Right renal pelvis (tissue), 4 donors: ENCODE measurements around the gene PCDHGA7. TPM values are rescaled to one million over a fixed set of nuclear protein-coding genes. Genes with fewer than 3 reads are reported as not detected.
"Not testable (repeated sequence)": the region's sequence is repeated elsewhere in the genome, so short reads cannot be mapped to it uniquely, and the experiment has no call there.

Source experiments
- DNase-seq, 4 donors: peaks; one replicate each; pipeline ENCODE4 v3.0.0-alpha.2; 2013; ENCODE audit warnings: low read depth in 4 of 4, low spot score in 3 of 4, missing footprints in 1 of 4
- polyA plus RNA-seq, 4 donors: library from polyadenylated mRNA; unstranded; fragments of 120-200 nt; gene quantifications; one replicate each; pipeline ENCODE4 v1.2.1, GENCODE V29; 2013; ENCODE audit not compliant: insufficient read length in 4 of 4

The PCDHGA7 gene
- polyA plus RNA-seq, 4 donors: 2.1 to 2.8 (median 2.2) TPM

DNA sequence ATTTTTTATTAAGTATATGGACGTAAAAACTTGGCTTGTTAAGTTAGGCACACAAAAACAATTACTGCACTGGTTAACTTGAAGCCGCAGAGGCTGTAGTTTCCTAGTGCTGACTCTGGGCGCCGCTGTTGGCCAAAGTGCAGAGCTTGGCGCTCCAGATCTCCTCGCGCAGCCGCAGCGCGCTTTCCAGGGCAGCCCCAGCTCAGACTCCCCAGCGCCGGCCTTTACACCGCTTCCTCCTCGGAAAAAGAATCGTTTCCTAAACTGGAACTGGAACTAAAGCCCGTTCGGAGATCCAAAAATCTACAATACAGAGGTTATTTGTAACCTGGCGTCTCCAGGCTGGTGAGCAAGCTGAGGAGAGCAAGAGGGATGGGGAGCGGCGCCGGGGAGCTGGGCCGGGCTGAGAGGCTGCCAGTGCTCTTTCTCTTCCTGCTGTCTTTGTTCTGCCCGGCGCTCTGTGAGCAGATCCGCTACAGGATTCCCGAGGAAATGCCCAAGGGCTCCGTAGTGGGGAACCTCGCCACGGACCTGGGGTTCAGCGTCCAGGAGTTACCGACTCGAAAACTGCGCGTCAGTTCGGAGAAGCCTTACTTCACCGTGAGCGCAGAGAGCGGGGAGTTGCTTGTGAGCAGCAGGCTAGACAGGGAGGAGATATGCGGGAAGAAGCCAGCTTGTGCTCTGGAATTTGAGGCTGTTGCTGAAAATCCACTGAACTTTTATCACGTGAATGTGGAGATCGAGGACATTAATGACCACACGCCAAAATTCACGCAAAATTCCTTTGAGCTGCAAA is 15.4 kb downstream of the PCDHGA7 start, which contains the start of gene PCDHGB5:
Gene PCDHGB5 (plus strand): TSS at position 192 of the 796 bp plus-strand sequence. CDS start 181 bp downstream, at position 373.
- not testable (repeated sequence) for DNase-seq

DNA sequence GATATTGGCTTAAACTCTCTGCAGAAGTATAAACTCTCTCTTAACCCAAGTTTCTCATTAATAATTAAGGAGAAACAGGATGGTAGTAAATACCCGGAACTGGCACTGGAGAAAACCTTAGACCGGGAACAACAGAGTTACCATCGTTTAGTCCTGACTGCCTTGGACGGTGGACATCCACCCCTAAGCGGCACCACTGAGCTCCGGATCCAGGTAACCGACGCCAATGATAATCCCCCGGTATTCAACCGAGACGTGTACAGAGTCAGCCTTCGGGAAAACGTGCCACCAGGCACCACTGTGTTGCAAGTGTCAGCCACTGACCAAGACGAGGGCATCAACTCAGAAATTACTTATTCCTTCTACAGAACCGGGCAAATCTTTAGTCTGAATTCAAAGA is 16.1 kb downstream of the PCDHGA7 start:
- no peak for DNase-seq

DNA sequence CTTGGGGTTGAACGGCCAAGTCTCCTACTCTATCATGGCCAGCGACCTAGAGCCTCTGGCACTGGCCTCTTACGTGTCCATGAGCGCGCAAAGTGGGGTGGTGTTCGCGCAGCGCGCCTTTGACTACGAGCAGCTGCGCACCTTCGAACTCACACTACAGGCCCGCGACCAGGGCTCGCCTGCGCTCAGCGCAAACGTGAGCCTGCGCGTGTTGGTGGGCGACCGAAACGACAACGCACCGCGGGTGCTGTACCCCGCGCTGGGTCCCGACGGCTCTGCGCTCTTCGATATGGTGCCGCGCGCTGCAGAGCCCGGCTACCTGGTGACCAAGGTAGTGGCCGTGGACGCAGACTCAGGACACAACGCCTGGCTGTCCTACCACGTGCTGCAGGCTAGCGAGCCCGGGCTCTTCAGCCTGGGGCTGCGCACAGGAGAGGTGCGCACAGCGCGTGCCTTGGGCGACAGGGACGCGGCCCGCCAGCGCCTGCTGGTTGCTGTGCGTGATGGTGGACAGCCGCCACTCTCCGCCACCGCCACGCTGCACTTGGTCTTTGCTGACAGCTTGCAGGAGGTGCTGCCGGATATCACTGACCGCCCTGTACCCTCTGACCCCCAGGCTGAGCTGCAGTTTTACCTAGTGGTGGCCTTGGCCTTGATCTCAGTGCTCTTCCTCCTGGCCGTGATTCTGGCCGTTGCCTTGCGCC is 17.2 kb downstream of the PCDHGA7 start:
- no peak for DNase-seq

DNA sequence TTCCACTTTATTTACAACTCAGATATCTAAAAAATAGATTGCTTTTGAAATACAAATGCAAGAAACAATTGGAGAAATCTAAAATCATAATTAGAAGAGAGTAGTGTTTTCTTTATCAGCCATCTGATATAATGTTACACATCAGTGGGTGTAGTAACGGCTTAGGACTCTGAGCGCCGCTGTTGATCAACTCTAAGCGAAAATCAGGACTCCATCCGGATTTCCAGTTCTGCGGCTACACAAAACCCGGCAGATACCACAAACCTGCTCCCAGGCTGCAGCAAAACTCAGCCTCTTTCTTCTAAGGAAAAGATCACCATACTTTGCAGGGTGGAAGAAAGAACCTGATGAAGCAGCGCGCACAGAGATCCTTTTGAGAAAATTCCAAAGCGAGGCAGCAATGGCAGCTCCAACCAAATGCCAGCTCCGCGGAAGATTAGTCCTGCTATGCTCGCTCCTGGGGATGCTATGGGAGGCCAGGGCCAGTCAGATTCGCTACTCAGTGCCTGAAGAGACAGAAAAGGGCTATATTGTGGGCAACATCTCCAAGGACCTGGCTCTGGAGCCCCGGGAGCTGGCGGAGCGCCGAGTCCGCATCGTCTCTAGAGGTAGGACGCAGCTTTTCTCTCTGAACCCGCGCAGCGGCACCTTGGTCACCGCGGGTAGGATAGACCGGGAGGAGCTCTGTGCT is 20.2 kb downstream of the PCDHGA7 start, which contains the start of gene PCDHGA9:
Gene PCDHGA9 (plus strand): TSS at position 226 of the 691 bp plus-strand sequence. CDS start 175 bp downstream, at position 401.
- DNase-seq: no peak

DNA sequence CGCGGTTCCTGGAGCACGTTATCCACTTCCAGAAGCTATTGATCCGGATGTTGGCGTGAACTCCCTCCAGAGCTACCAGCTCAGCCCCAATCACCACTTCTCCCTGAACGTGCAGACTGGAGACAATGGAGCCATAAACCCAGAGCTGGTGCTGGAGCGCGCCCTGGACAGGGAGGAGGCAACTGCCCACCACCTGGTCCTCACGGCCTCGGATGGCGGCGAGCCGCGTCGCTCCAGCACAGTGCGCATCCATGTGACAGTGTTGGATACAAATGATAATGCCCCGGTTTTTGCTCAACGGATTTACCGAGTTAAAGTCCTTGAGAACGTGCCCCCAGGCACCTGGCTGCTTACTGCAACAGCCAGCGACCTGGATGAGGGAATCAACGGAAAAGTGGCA is 20.8 kb downstream of the PCDHGA7 start:
- no peak for DNase-seq

DNA sequence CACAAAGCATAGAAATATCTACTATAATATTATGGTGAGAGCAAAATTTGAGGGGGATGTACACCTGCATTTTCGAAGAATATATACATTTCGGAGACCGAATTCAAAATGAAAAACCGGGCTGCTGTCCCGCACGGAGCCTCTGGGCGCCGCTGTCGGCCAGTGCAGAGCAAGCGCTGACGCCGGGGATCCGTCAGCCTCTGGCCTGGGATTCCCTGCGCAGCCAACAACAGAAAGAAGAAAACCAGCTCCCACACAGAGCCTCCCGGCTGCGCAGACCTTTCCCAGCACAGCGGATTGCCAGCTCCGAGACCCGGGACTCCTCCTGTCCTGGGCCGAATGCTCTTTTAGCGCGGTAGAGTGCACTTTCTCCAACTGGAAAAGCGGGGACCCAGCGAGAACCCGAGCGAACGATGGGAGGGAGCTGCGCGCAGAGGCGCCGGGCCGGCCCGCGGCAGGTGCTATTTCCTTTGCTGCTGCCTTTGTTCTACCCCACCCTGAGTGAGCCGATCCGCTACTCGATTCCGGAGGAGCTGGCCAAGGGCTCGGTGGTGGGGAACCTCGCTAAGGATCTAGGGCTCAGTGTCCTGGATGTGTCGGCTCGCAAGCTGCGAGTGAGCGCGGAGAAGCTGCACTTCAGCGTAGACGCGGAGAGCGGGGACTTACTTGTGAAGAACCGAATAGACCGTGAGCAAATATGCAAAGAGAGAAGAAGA is 25.4 kb downstream of the PCDHGA7 start, which contains the start of gene PCDHGB6:
Gene PCDHGB6 (plus strand): TSS at position 232 of the 716 bp plus-strand sequence. CDS start 182 bp downstream, at position 414.
- not testable (repeated sequence) for DNase-seq

DNA sequence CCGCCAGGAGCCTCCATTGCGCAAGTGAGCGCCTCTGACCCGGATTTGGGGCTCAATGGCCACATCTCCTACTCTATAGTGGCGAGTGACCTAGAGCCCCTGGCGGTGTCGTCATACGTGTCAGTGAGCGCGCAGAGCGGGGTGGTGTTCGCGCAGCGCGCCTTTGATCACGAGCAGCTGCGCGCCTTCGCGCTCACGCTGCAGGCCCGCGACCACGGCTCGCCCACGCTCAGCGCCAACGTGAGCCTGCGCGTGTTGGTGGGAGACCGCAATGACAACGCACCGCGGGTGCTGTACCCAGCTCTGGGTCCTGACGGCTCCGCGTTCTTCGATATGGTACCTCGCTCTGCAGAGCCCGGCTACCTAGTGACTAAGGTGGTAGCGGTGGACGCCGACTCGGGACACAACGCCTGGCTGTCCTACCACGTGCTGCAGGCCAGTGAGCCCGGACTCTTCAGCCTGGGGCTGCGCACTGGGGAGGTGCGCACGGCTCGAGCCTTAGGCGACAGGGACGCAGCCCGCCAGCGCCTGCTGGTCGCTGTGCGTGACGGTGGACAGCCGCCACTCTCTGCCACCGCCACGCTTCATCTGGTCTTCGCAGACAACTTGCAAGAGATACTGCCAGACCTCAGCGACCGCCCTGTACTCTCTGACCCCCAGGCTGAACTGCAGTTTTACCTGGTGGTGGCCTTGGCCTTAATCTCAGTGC is 27.2 kb downstream of the PCDHGA7 start:
- no peak for DNase-seq

DNA sequence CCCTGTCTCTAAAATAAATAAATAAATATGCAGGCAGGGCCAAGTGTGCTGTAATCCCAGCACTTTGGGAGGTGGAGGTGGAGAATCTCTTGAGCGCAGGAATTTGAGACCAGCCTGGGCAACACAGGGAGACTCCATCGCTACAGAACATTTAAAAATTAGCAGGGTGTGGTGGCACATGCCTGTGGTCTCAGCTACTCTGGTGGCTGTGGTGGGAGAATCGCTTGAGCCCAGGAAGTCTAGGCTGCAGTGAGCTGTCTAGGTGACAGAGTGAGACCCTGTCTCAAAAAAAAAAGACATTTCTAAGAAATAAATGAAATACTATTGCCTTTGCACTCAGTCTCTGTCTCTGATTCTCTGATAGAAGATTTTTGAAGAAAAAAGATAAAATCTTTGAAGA is 29.0 kb downstream of the PCDHGA7 start:
- DNase-seq: no peak

DNA sequence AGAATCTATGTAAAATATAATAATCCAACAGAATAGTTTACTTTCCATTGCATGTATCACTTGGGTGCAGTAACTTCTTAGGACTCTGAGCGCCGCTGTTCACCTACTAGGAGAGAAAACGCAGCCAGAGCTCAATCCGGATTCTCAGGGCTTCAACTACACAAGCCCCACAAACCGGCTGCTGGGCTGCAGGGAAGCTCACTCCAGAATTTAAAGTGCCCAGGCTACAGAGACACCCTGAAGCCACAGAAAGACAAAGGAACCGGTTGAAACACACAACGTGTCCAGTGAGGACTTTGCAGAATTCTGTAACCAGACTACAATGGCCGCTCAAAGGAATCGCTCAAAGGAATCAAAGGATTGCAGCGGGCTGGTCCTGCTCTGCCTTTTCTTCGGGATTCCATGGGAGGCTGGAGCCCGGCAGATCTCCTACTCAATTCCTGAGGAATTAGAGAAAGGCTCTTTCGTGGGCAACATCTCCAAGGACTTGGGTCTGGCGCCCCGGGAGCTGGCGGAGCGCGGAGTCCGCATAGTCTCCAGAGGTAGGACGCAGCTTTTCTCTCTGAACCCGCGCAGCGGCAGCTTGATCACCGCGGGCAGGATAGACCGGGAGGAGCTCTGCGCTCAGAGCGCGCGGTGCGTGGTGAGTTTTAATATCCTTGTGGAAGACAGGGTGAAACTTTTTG is 30.5 kb downstream of the PCDHGA7 start, which contains the start of gene PCDHGA10:
Gene PCDHGA10 (plus strand): TSS at position 134 of the 686 bp plus-strand sequence. CDS start 189 bp downstream, at position 323.
- DNase-seq: no peak

DNA sequence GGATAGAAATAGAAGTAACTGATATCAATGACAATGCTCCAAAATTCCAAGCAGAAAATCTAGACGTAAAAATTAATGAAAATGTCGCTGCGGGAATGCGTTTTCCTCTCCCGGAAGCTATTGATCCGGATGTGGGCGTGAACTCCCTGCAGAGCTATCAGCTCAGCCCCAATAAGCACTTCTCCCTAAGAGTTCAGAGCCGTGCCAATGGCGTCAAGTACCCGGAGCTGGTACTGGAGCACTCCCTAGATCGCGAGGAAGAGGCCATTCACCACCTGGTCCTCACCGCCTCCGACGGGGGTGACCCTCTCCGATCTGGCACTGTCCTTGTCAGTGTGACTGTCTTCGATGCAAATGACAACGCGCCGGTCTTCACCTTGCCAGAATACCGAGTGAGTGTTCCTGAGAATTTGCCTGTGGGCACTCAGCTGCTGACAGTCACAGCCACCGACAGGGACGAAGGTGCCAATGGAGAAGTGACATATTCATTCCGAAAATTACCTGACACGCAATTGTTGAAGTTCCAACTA is 31.1 kb downstream of the PCDHGA7 start:
- no peak for DNase-seq

DNA sequence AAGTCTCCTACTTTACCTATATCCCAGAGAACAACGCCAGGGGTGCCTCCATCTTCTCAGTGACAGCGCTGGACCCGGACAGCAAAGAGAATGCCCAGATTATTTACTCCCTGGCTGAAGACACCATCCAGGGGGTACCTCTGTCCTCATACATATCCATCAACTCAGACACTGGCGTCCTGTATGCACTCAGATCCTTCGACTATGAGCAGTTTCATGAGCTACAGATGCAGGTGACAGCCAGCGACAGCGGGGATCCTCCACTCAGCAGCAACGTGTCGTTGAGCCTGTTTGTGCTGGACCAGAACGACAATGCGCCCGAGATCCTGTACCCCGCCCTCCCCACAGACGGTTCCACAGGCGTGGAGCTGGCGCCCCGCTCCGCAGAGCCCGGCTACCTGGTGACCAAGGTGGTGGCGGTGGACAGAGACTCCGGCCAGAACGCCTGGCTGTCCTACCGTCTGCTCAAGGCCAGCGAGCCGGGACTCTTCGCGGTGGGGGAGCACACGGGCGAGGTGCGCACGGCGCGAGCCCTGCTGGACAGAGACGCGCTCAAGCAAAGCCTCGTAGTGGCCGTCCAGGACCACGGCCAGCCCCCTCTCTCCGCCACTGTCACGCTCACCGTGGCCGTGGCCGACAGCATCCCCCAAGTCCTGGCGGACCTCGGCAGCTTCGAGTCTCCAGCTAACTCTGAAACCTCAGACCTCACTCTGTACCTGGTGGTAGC is 32.2 kb downstream of the PCDHGA7 start:
- not testable (repeated sequence) for DNase-seq

DNA sequence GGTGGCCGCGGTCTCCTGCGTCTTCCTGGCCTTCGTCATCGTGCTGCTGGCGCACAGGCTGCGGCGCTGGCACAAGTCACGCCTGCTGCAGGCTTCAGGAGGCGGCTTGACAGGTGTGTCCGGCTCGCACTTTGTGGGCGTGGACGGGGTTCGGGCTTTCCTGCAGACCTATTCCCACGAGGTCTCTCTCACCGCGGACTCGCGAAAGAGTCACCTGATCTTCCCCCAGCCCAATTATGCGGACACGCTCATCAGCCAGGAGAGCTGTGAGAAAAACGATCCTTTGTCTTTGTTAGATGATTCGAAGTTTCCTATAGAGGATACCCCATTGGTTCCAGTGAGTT is 32.7 kb downstream of the PCDHGA7 start:
- DNase-seq: not testable (repeated sequence)

DNA sequence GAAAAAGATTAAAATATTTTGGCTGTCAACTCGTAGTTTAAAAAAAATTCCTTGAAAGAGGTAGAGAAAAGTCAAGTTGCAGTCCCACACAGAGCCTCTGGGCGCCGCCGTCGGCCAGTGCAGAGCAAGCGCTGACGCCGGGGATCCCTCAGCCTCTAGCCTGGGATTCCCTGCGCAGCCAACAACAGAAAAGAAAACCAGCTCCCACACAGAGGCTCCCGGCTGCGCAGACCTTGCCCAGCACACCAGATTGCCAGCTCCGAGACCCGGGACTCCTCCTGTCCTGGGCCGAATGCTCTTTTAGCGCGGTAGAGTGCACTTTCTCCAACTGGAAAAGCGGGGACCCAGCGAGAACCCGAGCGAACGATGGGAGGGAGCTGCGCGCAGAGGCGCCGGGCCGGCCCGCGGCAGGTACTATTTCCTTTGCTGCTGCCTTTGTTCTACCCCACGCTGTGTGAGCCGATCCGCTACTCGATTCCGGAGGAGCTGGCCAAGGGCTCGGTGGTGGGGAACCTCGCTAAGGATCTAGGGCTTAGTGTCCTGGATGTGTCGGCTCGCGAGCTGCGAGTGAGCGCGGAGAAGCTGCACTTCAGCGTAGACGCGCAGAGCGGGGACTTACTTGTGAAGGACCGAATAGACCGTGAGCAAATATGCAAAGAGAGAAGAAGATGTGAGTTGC is 35.1 kb downstream of the PCDHGA7 start, which contains the start of gene PCDHGB7:
Gene PCDHGB7 (plus strand): TSS at position 184 of the 679 bp plus-strand sequence. CDS start 183 bp downstream, at position 367.
- DNase-seq: peak in 1 of 4 donors; percentile 36

DNA sequence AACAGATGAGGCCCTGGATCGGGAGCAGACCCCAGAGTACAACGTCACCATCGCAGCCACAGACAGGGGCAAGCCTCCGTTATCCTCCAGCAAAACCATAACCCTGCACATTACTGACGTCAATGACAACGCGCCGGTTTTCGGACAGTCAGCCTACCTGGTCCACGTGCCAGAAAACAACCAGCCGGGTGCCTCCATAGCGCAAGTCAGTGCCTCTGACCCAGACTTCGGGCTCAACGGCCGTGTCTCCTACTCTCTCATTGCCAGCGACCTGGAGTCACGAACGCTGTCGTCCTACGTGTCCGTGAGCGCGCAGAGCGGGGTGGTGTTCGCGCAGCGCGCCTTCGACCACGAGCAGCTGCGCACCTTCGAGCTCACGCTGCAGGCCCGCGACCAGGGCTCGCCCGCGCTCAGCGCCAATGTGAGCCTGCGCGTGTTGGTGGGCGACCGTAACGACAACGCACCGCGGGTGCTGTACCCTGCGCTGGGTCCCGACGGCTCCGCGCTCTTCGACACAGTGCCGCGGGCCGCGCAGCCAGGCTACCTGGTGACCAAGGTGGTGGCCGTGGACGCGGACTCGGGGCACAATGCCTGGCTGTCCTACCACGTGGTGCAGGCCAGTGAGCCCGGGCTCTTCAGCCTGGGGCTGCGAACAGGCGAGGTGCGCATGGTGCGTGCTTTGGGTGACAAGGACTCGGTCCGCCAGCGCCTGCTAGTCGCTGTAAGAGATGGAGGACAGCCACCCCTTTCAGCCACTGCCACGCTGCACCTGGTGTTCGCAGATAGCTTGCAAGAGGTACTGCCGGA is 36.7 kb downstream of the PCDHGA7 start:
- no peak for DNase-seq

DNA sequence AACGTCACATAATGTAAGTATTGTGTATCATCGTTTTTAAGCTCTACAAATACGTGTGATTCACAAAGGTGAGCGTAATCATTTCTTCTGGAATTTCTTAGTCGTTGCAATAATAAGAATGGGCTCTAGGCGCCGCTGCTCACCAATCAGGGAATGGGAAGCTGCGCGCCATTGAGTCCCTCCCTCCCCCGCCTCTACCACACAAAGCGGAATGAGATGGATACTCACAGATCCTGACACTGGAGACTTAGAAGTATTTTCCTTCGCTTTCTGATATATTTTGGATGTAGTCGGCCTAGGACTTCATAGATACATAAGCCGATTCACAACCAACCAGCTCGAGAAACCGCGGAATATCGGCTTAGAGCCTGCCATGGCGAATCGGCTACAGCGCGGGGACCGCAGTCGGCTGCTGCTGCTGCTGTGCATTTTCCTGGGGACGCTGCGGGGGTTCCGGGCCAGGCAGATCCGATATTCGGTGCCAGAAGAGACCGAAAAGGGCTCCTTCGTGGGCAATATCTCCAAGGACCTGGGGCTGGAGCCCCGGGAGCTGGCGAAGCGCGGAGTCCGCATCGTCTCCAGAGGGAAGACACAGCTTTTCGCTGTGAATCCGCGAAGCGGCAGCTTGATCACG is 38.4 kb downstream of the PCDHGA7 start, which contains the start of gene PCDHGA11:
Gene PCDHGA11 (plus strand): TSS at position 197 of the 634 bp plus-strand sequence. CDS start 177 bp downstream, at position 374.
- no peak for DNase-seq

DNA sequence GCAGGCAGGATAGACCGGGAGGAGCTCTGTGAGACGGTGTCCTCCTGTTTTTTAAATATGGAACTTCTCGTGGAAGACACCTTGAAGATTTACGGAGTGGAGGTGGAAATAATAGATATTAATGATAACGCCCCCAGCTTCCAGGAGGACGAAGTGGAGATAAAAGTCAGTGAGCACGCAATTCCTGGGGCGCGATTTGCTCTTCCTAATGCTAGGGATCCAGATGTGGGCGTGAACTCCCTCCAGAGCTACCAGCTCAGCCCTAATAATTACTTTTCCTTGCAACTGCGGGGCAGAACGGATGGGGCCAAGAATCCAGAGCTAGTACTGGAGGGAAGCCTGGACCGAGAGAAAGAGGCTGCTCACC is 38.9 kb downstream of the PCDHGA7 start:
- no peak for DNase-seq
